BE2C (cell line): Measurements from ENCODE around the gene KRTAP22-2.

Experiments
- DNase-seq: peaks from one replicate; pipeline ENCODE4 v3.0.0-alpha.2; 2020
- H3K27me3 ChIP-seq: fragments of 250-450 bp; sonication (Bioruptor Pico); 2 replicates; pipeline ENCODE4 v1.5.1; 2020; ENCODE audit warnings: mild to moderate bottlenecking
- H3K36me3 ChIP-seq: fragments of 250-450 bp; sonication (Bioruptor Pico); 2 replicates; pipeline ENCODE4 v1.5.1; 2020; ENCODE audit warnings: mild to moderate bottlenecking
- H3K4me1 ChIP-seq: fragments of 250-450 bp; sonication (Bioruptor Pico); 2 replicates; pipeline ENCODE4 v1.5.1; 2020
- H3K4me3 ChIP-seq: 2 replicates; pipeline ENCODE4 v1.5.1; 2011; ENCODE audit warnings: low read depth, low read length
- H3K9me3 ChIP-seq: fragments of 250-450 bp; sonication (Bioruptor Pico); 2 replicates; pipeline ENCODE4 v1.5.1; 2020
- TF ChIP-seq, protein P1 (sequence below): IDR thresholded peaks from 2 replicates; pipeline ENCODE4 v1.5.1; 2012; ENCODE audit warnings: mild to moderate bottlenecking, low read depth, low read length

KRTAP22-2 gene

GRCh38 chr21:30580132-30580531 lies 10.1 kb downstream of the KRTAP22-2 start:
- no peaks in the 10 kb centered on the region for H3K4me1 ChIP-seq
- H3K4me3 ChIP-seq = no peak overlapping the region
- no peaks in the 10 kb centered on the region for H3K36me3 ChIP-seq
- no peak for DNase-seq
- TF ChIP-seq, protein P1, sequence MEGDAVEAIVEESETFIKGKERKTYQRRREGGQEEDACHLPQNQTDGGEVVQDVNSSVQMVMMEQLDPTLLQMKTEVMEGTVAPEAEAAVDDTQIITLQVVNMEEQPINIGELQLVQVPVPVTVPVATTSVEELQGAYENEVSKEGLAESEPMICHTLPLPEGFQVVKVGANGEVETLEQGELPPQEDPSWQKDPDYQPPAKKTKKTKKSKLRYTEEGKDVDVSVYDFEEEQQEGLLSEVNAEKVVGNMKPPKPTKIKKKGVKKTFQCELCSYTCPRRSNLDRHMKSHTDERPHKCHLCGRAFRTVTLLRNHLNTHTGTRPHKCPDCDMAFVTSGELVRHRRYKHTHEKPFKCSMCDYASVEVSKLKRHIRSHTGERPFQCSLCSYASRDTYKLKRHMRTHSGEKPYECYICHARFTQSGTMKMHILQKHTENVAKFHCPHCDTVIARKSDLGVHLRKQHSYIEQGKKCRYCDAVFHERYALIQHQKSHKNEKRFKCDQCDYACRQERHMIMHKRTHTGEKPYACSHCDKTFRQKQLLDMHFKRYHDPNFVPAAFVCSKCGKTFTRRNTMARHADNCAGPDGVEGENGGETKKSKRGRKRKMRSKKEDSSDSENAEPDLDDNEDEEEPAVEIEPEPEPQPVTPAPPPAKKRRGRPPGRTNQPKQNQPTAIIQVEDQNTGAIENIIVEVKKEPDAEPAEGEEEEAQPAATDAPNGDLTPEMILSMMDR = no peak
- no peaks in the 10 kb centered on the region for H3K27me3 ChIP-seq
- H3K9me3 ChIP-seq = no peaks in the 10 kb centered on the region

DNA sequence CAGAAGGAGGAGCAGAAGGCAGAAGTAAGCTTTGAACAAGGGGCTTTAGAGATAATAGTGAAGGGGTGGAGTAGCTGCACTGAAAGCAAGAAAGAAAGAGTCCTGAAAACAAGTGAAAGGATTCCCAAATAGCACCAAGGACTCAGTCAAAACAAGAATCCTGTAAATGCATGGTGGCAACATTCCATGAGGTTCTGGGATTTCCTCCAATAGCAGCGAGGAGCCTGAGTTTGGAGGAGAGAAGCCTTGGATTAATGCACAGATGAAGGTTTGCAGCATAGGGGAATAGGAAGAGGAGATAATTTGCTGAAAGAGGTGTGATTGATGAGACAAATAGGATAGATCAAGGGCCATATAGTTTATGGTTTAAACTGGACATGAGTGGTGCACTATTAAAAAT lies 10.9 kb downstream of the KRTAP22-2 start:
- TF ChIP-seq, protein P1 = no peak
- Histone ChIP-seq H3K27me3 (no peaks in the 10 kb centered on the region), H3K4me3 (no peak overlapping the region), H3K36me3 (no peaks in the 10 kb centered on the region), H3K9me3 (no peaks in the 10 kb centered on the region), H3K4me1 (no peaks in the 10 kb centered on the region)
- DNase-seq = no peak

DNA sequence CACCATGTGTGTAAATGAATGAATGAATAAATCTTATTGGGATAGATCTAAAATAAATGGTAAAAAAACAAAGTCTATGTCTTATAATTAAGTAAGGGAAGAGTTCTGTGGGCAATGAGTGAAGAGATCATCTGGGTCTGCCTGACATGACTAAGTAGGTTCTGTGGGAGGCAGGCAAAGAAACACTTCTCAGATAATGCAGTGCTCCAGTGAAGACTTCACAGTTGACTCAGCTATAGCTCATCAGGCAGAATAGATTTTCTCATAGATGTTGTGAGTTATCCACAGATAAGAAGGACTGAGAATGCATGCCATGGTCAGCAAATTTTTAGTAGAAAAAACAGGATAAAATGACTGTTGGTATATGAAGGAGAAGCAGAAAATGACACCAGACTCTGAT lies 12.4 kb downstream of the KRTAP22-2 start:
- TF ChIP-seq, protein P1 = no peak
- H3K9me3 ChIP-seq = no peaks in the 10 kb centered on the region
- no peak for DNase-seq
- no peak overlapping the region for H3K4me3 ChIP-seq
- no peaks in the 10 kb centered on the region for H3K27me3 ChIP-seq
- no peaks in the 10 kb centered on the region for H3K36me3 ChIP-seq
- H3K4me1 ChIP-seq = no peaks in the 10 kb centered on the region

DNA sequence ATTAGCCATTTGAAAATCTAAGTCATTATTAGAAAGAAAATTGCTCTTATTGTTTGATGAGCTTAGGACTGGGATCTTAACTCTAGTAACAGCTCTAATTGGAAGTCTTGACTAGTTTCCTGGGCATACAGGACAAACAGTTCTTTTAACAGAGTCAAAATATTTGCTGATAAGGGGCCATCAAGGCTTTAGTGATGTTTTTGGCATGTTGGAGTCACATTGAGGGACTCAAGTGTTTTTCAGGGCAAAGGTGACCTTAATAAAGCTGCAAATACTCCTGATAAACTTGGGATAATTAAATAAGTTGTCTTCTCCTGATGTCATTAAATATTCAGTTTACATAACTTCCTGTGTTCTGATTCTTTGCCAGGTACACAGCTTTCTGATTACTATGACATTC lies 22.6 kb downstream of the KRTAP22-2 start:
- Histone ChIP-seq H3K27me3 (no peaks in the 10 kb centered on the region), H3K36me3 (no peaks in the 10 kb centered on the region), H3K4me3 (no peak overlapping the region), H3K9me3 (no peaks in the 10 kb centered on the region), H3K4me1 (no peaks in the 10 kb centered on the region)
- TF ChIP-seq, protein P1 = no peak
- DNase-seq = no peak

GRCh38 chr21:30563630-30564029 lies 26.6 kb downstream of the KRTAP22-2 start:
- TF ChIP-seq, protein P1 = no peak
- Histone ChIP-seq H3K4me3 (no peak overlapping the region), H3K9me3 (no peaks in the 10 kb centered on the region), H3K27me3 (no peaks in the 10 kb centered on the region), H3K36me3 (no peaks in the 10 kb centered on the region), H3K4me1 (no peaks in the 10 kb centered on the region)
- DNase-seq = no peak

GRCh38 chr21:30563072-30563471 lies 27.1 kb downstream of the KRTAP22-2 start:
- Histone ChIP-seq H3K36me3 (no peaks in the 10 kb centered on the region), H3K4me3 (no peak overlapping the region), H3K27me3 (no peaks in the 10 kb centered on the region), H3K9me3 (no peaks in the 10 kb centered on the region), H3K4me1 (no peaks in the 10 kb centered on the region)
- TF ChIP-seq, protein P1 = no peak
- DNase-seq = no peak
